ENCODE results near the gene TSPAN18. TPM values are rescaled to one million over a fixed set of nuclear protein-coding genes. Genes with fewer than 3 reads are reported as not detected.

TSPAN18 gene
- total and polyA plus RNA-seq, 3 donors from 2014 or later: 2.1 to 11.1 (median 5.0) TPM

DNA sequence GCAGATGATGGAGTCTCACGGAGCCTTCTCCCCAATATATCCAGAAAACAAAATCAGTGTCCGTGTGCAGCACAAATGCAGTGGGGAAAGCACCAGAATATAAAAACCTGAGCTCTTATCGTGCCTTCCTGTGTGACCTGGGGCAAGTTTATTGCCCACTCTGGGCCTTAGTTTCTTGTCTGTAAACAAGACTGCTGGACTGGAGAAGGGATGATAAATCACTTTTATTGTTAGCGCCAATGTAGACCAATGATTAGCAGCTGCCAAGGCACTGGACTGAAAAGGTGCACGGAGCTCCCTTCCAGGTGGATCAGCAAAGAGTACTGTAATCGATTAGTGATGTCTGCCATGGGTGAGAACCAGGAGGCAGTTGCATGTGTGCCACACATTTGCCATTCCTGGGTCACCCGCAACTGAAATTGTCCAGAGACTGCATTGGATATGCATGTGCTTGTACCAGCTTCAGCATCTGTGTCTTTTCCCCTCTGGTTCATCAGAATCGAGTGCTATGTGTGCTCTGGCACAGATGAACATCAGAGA lies 89.2 kb downstream of the TSPAN18 start:
- no peaks in the 10 kb centered on the region for H3K27me3 ChIP-seq
- no peaks in the 10 kb centered on the region for H3K36me3 ChIP-seq (ENCODE audit: low read depth, missing control alignments)
- TF ChIP-seq, protein P1, sequence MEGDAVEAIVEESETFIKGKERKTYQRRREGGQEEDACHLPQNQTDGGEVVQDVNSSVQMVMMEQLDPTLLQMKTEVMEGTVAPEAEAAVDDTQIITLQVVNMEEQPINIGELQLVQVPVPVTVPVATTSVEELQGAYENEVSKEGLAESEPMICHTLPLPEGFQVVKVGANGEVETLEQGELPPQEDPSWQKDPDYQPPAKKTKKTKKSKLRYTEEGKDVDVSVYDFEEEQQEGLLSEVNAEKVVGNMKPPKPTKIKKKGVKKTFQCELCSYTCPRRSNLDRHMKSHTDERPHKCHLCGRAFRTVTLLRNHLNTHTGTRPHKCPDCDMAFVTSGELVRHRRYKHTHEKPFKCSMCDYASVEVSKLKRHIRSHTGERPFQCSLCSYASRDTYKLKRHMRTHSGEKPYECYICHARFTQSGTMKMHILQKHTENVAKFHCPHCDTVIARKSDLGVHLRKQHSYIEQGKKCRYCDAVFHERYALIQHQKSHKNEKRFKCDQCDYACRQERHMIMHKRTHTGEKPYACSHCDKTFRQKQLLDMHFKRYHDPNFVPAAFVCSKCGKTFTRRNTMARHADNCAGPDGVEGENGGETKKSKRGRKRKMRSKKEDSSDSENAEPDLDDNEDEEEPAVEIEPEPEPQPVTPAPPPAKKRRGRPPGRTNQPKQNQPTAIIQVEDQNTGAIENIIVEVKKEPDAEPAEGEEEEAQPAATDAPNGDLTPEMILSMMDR (IDR thresholded peaks at IDR 0.05): no peak
- TF ChIP-seq POLR2A (IDR thresholded peaks at IDR 0.05): no peak
- H3K9me3 ChIP-seq: no peaks in the 10 kb centered on the region
- peaks cover 12% of the 10 kb centered on the region for H3K4me1 ChIP-seq
- intact Hi-C loops (cut with DNase I; ENCODE audit: low total_unique reads): no loop called here
- H3K4me3 ChIP-seq: no peak overlapping the region
- WGBS, 2 donors: 94 to 95% methylated on average over 8 of the region's 8 CpGs
- no peak for DNase-seq
- no peak overlapping the region for H3K27ac ChIP-seq

DNA sequence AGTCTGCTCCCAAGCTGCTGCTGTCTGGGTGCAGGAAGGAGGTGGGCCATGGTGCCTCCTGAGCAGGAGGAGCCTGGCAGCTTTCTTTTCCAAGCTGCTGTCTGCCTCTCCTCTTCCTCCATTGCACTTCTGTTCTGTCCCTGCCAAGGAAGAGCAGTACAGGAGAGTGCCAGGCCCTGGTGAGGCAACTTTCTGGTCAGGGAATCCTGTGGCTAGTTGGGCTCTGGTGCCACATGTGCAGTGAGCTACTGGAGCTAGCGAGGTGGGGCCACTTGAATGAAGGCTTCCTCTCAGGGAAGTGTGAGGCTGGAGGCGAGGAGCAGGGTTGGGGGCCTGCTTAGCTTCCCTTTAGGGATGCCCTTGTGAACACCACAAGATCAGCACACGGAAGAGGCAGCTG lies 90.0 kb downstream of the TSPAN18 start:
- 90 to 100% methylated on average over 3 of the region's 3 CpGs for WGBS, 2 donors
- intact Hi-C loops (cut with DNase I; ENCODE audit: low total_unique reads): no loop called here
- peaks cover 12% of the 10 kb centered on the region for H3K4me1 ChIP-seq
- H3K27me3 ChIP-seq: no peaks in the 10 kb centered on the region
- H3K36me3 ChIP-seq (ENCODE audit: low read depth, missing control alignments): no peaks in the 10 kb centered on the region
- DNase-seq: no peak
- H3K9me3 ChIP-seq: no peaks in the 10 kb centered on the region
- H3K27ac ChIP-seq: no peak overlapping the region
- no peak overlapping the region for H3K4me3 ChIP-seq
- TF ChIP-seq POLR2A (IDR thresholded peaks at IDR 0.05): no peak
- TF ChIP-seq, protein P1 (IDR thresholded peaks at IDR 0.05): no peak

DNA sequence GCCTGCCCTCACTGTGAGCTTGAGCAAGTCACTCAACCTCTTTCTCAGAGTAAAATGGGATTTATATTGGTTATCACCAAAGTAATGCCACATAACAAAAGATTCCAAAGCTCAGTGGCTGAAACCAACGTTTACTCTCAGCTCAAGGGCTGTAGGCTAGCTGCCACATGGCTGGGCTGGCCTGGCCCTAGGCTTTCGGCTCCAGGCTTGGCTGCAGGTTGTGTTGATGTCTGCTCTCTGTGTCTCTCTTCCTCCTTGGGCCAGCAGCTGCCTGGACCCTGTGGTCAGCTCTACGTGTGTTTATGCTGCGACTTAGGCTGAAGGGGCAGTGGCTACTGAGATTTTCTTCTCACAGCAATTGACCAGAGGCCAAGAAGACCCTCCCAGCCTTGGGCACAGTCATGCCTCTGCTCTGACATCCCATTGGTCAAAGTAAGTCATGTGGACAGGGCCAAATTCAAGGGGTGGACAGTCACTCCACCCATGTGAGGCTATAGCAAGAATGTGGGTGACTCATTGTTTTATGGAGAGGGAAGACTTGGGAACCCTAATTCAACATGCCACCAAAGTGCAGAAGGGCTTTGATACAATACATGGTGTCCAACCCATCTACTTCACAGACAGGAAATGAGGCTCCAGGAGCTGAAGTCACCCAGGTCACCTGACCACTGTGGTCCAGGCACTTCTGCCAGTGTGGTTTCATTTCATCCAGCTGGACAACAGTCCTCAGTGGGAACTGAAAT lies 90.6 kb downstream of the TSPAN18 start:
- Histone ChIP-seq H3K27ac (no peak overlapping the region), H3K36me3 (ENCODE audit: low read depth, missing control alignments) (no peaks in the 10 kb centered on the region), H3K27me3 (no peaks in the 10 kb centered on the region), H3K4me1 (peaks cover 12% of the 10 kb centered on the region), H3K9me3 (no peaks in the 10 kb centered on the region), H3K4me3 (no peak overlapping the region)
- TF ChIP-seq POLR2A (IDR thresholded peaks at IDR 0.05): no peak
- TF ChIP-seq, protein P1 (IDR thresholded peaks at IDR 0.05): no peak
- WGBS, 2 donors: 94% methylated on average over 4 of the region's 4 CpGs; no CpG with 5 or more reads in 1 of the 2 donors
- DNase-seq: no peak
- intact Hi-C loops (cut with DNase I; ENCODE audit: low total_unique reads): no loop called here

DNA sequence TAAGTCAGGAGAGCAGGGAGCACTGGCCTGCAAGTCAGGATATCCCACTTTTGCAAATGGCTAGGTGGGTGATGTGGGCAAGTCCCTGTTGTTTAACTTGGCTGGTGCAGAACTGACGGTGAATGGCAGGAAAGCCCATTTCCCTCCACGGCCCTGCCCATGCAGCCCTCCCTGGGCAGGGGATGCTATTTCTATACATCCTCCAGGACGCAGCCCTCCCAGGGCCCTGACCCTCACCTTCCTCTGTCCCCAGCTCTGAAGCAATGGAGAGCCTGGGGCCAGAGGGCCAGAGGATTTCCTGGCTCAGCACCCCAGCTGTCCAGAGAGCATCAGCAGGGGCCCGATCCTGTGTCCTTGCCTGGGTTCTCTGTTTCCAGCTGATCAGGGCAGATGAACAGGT lies 91.3 kb downstream of the TSPAN18 start:
- H3K4me1 ChIP-seq: peaks cover 8% of the 10 kb centered on the region

More for the DNA sequence above, 91.3 kb downstream of the TSPAN18 start:
- intact Hi-C loops (cut with DNase I; ENCODE audit: low total_unique reads): no loop called here
- no peak overlapping the region for H3K27ac ChIP-seq
- no peaks in the 10 kb centered on the region for H3K36me3 ChIP-seq (ENCODE audit: low read depth, missing control alignments)
- TF ChIP-seq POLR2A (IDR thresholded peaks at IDR 0.05): no peak
- TF ChIP-seq, protein P1 (IDR thresholded peaks at IDR 0.05): no peak
- H3K4me3 ChIP-seq: no peak overlapping the region
- no peak for DNase-seq
- WGBS, 2 donors: 86% methylated on average over 4 of the region's 4 CpGs; no CpG with 5 or more reads in 1 of the 2 donors
- H3K27me3 ChIP-seq: no peaks in the 10 kb centered on the region
- H3K9me3 ChIP-seq: no peaks in the 10 kb centered on the region
